B cell (primary cell): ENCODE results near the gene BEGAIN. TPM values are rescaled to one million over a fixed set of nuclear protein-coding genes. Genes with fewer than 3 reads are reported as not detected.

ENCODE experiments used
- ATAC-seq: fragments of 200-7000 bp; cut with Tn5 transposase; one replicate; pipeline ENCODE4 v1.10.0; 2021; ENCODE audit warnings: low read depth, mild to moderate bottlenecking, moderate number of reproducible peaks, moderate library complexity
- CTCF ChIA-PET: fragments of 350-600 bp; sonication (Branson Sonifier 250); formaldehyde crosslinking; loops from one replicate; lab custom pipeline; 2021; ENCODE audit warnings: antibody characterized with exemption, inconsistent platforms; lab: Charles Lee
- POLR2A ChIA-PET: fragments of 350-600 bp; sonication (Branson Sonifier 250); formaldehyde crosslinking; loops from one replicate; lab custom pipeline; 2021; ENCODE audit warnings: antibody characterized with exemption; lab: Charles Lee
- DNase-seq: peaks from one replicate; pipeline ENCODE4 v3.0.0; 2013
- H2AFZ ChIP-seq: 2 replicates; pipeline ENCODE4 v1.6.1; 2012; ENCODE audit warnings: mild to moderate bottlenecking, low read depth, low read length; ENCODE audit not compliant: insufficient read depth, poor library complexity, severe bottlenecking
- H3K27ac ChIP-seq, 2 donors: 1 replicate in 1 of 2; 2 replicates in 1 of 2; pipeline ENCODE4 v1.5.1; 2012 to 2013; ENCODE audit warnings: low read length in 2 of 2, mild to moderate bottlenecking in 2 of 2, moderate library complexity in 1 of 2
- H3K27me3 ChIP-seq, 4 experiments: fragments of 200-600 bp in 1 of 4; sonication (generic) in 1 of 4; replicated peaks in 1 of 4; 1 replicate in 2 of 4; 2 replicates in 2 of 4; pipeline versions ENCODE4 v1.6.1 to v1.7.0; 2013 to 2016; ENCODE audit warnings: low read length in 3 of 4, mild to moderate bottlenecking in 2 of 4, mixed read lengths in 1 of 4, moderate library complexity in 1 of 4; ENCODE audit not compliant: insufficient read depth in 4 of 4, control insufficient read depth in 3 of 4; ENCODE audit errors: control extremely low read depth in 1 of 4
- H3K36me3 ChIP-seq, 2 experiments: replicated peaks in 1 of 2; 1 replicate in 1 of 2; 2 replicates in 1 of 2; pipeline versions ENCODE4 v1.6.1 to v1.7.1; 2013; ENCODE audit warnings: low read length in 1 of 2; ENCODE audit not compliant: insufficient read depth in 2 of 2, control insufficient read depth in 1 of 2; ENCODE audit errors: control extremely low read depth in 1 of 2, extremely low read depth in 1 of 2
- H3K4me1 ChIP-seq, 2 donors: fragments of 200-600 bp in 1 of 2; sonication (generic) in 1 of 2; 1 replicate in 1 of 2; 2 replicates in 1 of 2; pipeline versions ENCODE4 v1.5.1 to v1.6.1; 2013 to 2017; ENCODE audit warnings: low read length in 2 of 2; ENCODE audit not compliant: control insufficient read depth in 2 of 2, insufficient read depth in 2 of 2
- H3K4me2 ChIP-seq: replicated peaks from 2 replicates; pipeline ENCODE3; 2012; ENCODE audit warnings: mild to moderate bottlenecking, low read depth, low read length; ENCODE audit not compliant: poor library complexity, severe bottlenecking
- H3K4me3 ChIP-seq, 5 experiments: fragments of 200-600 bp in 1 of 5; sonication (generic) in 1 of 5; 1 replicate in 3 of 5; 2 replicates in 2 of 5; pipeline versions ENCODE4 v1.5.1 to v1.7.0; 2011 to 2016; ENCODE audit warnings: low read length in 4 of 5, mild to moderate bottlenecking in 4 of 5, low read depth in 2 of 5, control low read depth in 1 of 5, moderate library complexity in 1 of 5; ENCODE audit not compliant: insufficient read depth in 1 of 5; ENCODE audit errors: control extremely low read depth in 1 of 5, extremely low read depth in 1 of 5
- H3K79me2 ChIP-seq: fragments of 200-600 bp; sonication (generic); one replicate; pipeline ENCODE4 v1.6.0; 2016; ENCODE audit warnings: low read length; ENCODE audit not compliant: control insufficient read depth, insufficient read depth
- H3K9ac ChIP-seq: fragments of 200-600 bp; sonication (generic); 2 replicates; pipeline ENCODE4 v1.6.1; 2017; ENCODE audit warnings: mild to moderate bottlenecking, low read length, moderate library complexity
- H3K9me3 ChIP-seq, 3 donors: one replicate each; pipeline versions ENCODE4 v1.6.1 to v1.7.1; 2013; ENCODE audit warnings: low read length in 2 of 3; ENCODE audit not compliant: control insufficient read depth in 2 of 3, insufficient read depth in 1 of 3; ENCODE audit errors: control extremely low read depth in 1 of 3
- H4K20me1 ChIP-seq: 2 replicates; pipeline ENCODE4 v1.6.0; 2012; ENCODE audit warnings: mild to moderate bottlenecking, low read length; ENCODE audit not compliant: insufficient read depth, control insufficient read depth, poor library complexity, severe bottlenecking
- H3K27ac Mint-ChIP-seq: one replicate; pipeline ENCODE4 v1.8.0; 2021; ENCODE audit warnings: mixed read lengths
- H3K27me3 Mint-ChIP-seq: one replicate; pipeline ENCODE4 v1.8.0; 2021; ENCODE audit warnings: mixed read lengths
- H3K4me1 Mint-ChIP-seq: one replicate; pipeline ENCODE4 v1.8.0; 2021; ENCODE audit warnings: mixed read lengths
- H3K4me3 Mint-ChIP-seq: one replicate; pipeline ENCODE4 v1.8.0; 2021; ENCODE audit warnings: mixed read lengths
- H3K9me3 Mint-ChIP-seq: one replicate; pipeline ENCODE4 v1.8.0; 2022; ENCODE audit warnings: mixed read lengths; ENCODE audit not compliant: insufficient read depth
- CTCF ChIP-seq: fragments of 200-600 bp; IDR thresholded peaks from one replicate; pipeline ENCODE4 v1.8.0; 2022; ENCODE audit warnings: antibody characterized with exemption, mild to moderate bottlenecking
- EZH2 ChIP-seq: IDR thresholded peaks from 2 replicates; pipeline ENCODE4 v1.6.1; 2012; ENCODE audit warnings: borderline replicate concordance, low read depth, mild to moderate bottlenecking, moderate library complexity, low read length; ENCODE audit not compliant: insufficient read depth, poor library complexity, severe bottlenecking
- WGBS: methylation state at CpG from one replicate; pipeline ENCODE4 v1.1.5; 2013; ENCODE audit warnings: missing lambda C conversion rate; ENCODE audit not compliant: insufficient coverage; 5-methylcytosine and 5-hydroxymethylcytosine counted together
- intact Hi-C: fragments of 100-400 bp; cut with micrococcal nuclease; formaldehyde crosslinking; loops from one replicate; pipeline ENCODE4 v1.10.0; 2022
- polyA plus RNA-seq: library from polyadenylated mRNA; depleted of rRNA; stranded (reverse); fragments of >200 nt; gene quantifications from 2 replicates; pipeline ENCODE4 v1.2.3, GENCODE V29; 2012
- total RNA-seq, 2 donors: library from RNA; stranded (reverse); fragments of 120-200 nt in 1 of 2; gene quantifications; 1 replicate in 1 of 2; 2 replicates in 1 of 2; pipeline versions ENCODE4 v1.2.3 to v1.2.4, GENCODE V29; 2013 to 2022

The BEGAIN gene
- total and polyA plus RNA-seq, 2 donors (not counting 1 experiment from before 2014, with no cell fraction given), result 4.9 TPM; not detected in 1

DNA sequence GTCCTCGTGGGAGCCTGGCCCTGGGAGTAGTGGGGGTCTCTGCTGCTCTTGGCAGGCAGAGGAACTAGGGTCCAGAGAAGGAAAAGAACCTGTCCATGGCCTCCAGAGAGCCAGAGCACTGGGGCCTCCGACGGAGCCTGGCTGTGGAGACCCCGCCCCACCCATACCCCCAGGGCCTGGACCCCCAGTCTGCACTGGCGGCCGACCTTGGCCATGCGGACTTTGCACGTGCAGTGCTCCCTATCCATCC lies 1.1 kb downstream of the BEGAIN start:
- Histone ChIP-seq H3K9me3 (peaks cover 0 to 6% (median 0%) of the 10 kb centered on the region in 3 donors), H3K79me2 (no peaks in the 10 kb centered on the region), H3K27me3 (peaks cover 0 to 29% (median 5%) of the 10 kb centered on the region in 4 experiments), H2AFZ (no peak overlapping the region), H4K20me1 (no peaks in the 10 kb centered on the region), H3K4me2 (no peak overlapping the region), H3K9ac (no peak overlapping the region), H3K27ac (no peak overlapping the region), H3K36me3 (no peaks in the 10 kb centered on the region), H3K4me1 (peaks cover 0 to 7% of the 10 kb centered on the region in 2 donors), H3K4me3 (no peak overlapping the region)
- intact Hi-C loops, result no loop called here
- H3K4me1 Mint-ChIP-seq, result peaks cover 9% of the 10 kb centered on the region
- ChIA-PET POLR2A (no interaction called here), CTCF (no interaction called here)
- H3K27me3 Mint-ChIP-seq, result peaks cover 32% of the 10 kb centered on the region
- DNase-seq (no peak), ATAC-seq (no peak)
- TF ChIP-seq CTCF (no peak), EZH2 (no peak)
- no peak overlapping the region for H3K4me3 Mint-ChIP-seq
- H3K9me3 Mint-ChIP-seq, result peaks cover 3% of the 10 kb centered on the region
- WGBS, result 67% methylated on average over 8 of the region's 8 CpGs
- no peak overlapping the region for H3K27ac Mint-ChIP-seq

DNA sequence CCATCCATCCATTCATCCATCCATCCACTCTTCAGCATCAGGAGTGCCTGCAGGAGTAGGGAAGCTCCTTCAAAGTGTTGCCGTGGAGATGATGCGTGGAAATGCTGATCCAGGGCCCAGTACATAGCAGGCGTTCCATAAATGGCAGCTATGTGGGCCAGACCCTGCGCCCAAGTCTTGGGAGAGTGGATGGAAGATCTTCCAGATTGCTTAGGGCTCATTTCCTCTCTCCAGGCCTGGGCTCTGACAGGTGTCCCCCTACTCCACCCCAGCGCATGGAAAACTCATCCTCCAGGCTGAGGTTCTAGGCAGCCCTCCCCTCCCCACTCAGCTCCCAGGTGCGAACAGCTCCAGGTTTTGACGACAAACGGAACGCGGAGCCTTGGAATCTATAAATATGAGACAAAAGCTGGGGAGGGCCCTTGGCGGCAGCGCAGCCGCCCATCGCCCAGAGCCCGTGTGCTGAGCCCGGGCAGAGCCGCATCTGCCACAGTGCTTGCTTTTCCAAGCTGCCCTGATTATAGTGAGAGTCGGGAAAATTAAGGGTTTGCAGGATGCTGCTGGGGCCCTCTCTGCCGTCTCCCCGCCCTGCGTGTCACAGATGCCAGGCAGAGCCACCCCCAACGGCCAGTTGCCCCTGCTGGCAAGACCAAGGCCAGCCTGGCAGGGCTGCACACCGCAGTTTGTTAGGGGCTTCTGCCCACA lies 1.6 kb downstream of the BEGAIN start:
- Histone ChIP-seq H3K9ac (no peak overlapping the region), H4K20me1 (no peaks in the 10 kb centered on the region), H3K36me3 (no peaks in the 10 kb centered on the region), H2AFZ (no peak overlapping the region), H3K4me3 (no peak overlapping the region), H3K27me3 (peaks cover 0 to 29% (median 5%) of the 10 kb centered on the region in 4 experiments), H3K9me3 (peaks cover 0 to 6% (median 0%) of the 10 kb centered on the region in 3 donors), H3K79me2 (no peaks in the 10 kb centered on the region), H3K27ac (no peak overlapping the region), H3K4me2 (no peak overlapping the region), H3K4me1 (peaks cover 0 to 7% of the 10 kb centered on the region in 2 donors)
- WGBS, result 95% methylated on average over 17 of the region's 23 CpGs
- intact Hi-C loops, result no loop called here
- Mint-ChIP-seq H3K9me3 (peaks cover 3% of the 10 kb centered on the region), H3K4me1 (peaks cover 9% of the 10 kb centered on the region), H3K4me3 (no peak overlapping the region), H3K27ac (no peak overlapping the region), H3K27me3 (peaks cover 31% of the 10 kb centered on the region)
- ChIA-PET CTCF (no interaction called here), POLR2A (no interaction called here)
- TF ChIP-seq CTCF (no peak), EZH2 (no peak)
- DNase-seq (no peak), ATAC-seq (no peak)
